LHCN-M2 (cell line): Measurements from ENCODE around the gene OSBPL10. TPM values are rescaled to one million over a fixed set of nuclear protein-coding genes. Genes with fewer than 3 reads are reported as not detected.
"Not testable (repeated sequence)": the region's sequence is repeated elsewhere in the genome, so short reads cannot be mapped to it uniquely, and the experiment has no call there.

Experiments
- DNase-seq: peaks from one replicate; pipeline ENCODE4 v3.0.0-alpha.2; 2012; ENCODE audit warnings: low read depth
- polyA plus RNA-seq: library from polyadenylated mRNA; unstranded; fragments of >200 nt; gene quantifications from one replicate; pipeline ENCODE4 v1.2.1, GENCODE V29; 2012; ENCODE audit warnings: missing spikeins
- total RNA-seq: library from RNA; depleted of rRNA; stranded (reverse); fragments of >200 nt; gene quantifications from 2 replicates; pipeline ENCODE4 v1.2.3, GENCODE V29; 2014; rRNA removed

The OSBPL10 gene, protein sequence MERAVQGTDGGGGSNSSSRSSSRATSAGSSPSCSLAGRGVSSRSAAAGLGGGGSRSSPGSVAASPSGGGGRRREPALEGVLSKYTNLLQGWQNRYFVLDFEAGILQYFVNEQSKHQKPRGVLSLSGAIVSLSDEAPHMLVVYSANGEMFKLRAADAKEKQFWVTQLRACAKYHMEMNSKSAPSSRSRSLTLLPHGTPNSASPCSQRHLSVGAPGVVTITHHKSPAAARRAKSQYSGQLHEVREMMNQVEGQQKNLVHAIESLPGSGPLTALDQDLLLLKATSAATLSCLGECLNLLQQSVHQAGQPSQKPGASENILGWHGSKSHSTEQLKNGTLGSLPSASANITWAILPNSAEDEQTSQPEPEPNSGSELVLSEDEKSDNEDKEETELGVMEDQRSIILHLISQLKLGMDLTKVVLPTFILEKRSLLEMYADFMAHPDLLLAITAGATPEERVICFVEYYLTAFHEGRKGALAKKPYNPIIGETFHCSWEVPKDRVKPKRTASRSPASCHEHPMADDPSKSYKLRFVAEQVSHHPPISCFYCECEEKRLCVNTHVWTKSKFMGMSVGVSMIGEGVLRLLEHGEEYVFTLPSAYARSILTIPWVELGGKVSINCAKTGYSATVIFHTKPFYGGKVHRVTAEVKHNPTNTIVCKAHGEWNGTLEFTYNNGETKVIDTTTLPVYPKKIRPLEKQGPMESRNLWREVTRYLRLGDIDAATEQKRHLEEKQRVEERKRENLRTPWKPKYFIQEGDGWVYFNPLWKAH
- 48.2 and 61.5 TPM in 2 replicates for total RNA-seq
- 13.4 TPM for polyA plus RNA-seq

DNA sequence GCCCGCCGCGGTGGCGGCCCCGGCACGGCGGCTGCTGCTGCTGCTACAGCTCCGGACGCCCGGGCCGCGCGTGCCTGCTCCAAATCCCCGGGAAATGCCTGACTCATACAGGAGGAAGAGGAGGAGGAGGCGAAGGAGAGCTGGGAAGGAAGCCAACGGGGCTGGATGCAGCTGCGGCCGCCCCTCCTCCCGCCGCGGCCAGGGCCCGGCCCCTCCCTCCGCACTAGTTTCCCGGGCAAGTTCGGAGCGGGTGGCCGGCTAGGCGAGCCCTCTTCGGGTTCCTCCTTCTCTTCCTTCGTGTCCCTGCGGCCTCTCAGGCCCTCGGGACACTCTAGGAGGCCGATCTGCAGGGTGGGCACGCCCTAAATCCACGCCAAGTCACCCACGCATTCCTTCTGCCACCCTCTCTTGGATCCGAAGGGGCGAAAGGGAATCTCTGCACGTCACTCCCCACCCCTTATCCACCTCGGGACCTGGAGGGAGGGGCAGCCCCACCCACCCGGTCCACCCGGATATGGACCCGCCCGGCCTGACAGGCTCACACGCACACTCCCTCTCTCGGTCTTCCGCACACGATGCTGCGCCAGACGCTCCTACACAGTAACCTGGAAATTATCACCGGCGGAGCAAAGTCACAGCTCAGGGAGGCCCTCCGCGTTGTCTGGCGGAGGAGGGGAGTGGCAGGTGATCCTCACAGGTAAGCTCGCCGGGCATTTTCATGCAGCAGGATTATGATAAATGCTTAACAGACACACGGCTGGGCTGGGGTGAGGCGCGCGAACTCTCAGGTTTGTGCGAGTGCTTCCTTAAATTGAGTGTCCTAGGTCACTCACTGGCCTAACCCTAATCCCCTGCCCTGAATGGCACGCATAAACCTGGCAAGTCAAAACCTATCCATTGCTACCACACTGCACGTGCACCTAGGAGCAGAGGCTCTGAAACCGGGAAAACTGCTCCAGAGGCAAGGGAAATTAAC is at the start of gene OSBPL10, which contains the start of gene ZNF860:
Gene OSBPL10 (minus strand): TSS at position 57 of the 976 bp plus-strand sequence. CDS start 83 bp downstream, outside the sequence.
Gene ZNF860 (plus strand): TSS at position 545 of the 976 bp plus-strand sequence. CDS start 7,330 bp downstream, outside the sequence.
- peak; percentile 90 for DNase-seq

DNA sequence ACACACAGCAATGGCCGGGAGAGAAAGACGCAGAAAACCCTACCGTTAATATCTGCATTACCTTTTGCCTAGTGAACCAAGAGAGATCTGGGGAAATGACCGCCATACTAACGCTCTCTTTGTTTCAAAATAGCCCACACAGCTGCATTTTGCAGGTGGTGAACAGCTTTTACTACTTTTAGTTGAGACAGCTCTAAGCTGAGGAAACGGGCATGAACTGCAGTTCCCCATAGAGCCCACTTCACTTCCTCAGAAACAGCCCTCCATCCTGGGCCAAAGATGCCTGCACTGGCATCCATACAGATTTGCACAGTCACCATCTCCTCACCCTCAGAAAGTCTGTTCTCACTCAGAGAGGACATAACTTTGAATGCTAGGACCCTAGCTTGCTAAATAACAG is 45.5 kb upstream of the OSBPL10 start:
- no peak for DNase-seq

DNA sequence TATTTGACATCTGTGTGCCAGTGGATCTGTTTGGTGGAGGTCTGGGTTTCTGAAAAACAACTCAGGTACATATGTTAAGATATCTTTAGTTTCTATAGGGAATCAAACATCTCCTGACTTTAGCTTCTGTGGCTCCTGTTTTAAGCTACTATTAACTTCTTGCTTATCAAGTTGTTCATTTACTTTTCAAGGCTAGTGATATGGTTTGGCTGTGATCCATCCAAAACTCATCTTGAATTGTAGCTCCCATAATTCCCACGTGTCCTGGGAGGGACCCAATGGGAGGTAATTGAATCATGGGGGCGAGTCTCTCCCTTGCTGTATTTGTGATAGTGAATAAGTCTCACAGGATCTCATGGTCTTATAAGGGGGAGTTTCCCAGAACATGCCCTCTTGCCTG is 41.9 kb upstream of the OSBPL10 start:
- no peak for DNase-seq

DNA sequence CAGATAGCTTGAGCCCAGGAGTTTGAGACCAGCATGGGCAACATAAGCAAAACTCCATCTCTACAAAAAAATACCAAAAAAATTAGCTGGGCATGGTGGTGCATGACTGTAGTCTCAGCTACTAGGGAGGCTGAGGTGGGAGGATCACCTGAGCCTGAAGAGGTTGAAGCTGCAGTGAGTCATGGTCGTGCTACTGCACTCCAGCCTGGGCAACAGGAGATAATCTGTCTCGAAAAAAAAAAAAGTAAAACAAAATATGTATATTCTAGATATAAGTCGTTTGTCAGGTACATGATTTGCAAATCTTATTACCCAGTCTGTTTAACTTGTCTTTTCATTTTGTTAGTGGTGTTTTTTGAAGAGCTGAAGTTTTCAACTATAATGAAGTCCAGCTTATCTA is 40.7 kb upstream of the OSBPL10 start:
- DNase-seq, result no peak

DNA sequence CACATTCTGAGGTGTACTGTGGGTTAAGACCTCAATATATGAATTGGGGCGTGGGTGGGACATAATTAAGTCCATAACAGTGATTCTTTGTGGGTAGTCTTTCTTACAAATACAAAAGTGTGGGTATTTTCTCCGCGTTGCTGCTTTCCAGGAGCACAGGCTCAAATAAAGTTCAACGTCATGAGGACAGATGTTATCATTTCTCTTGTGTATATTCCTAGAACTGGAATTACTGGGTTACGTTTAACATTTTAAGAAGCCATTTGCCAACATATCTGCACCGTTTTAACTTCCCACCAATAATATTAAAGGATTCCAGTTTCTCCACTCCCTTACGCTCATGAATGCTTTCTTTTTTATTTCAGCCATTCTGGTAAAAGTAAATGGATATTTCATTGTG is 40.1 kb upstream of the OSBPL10 start:
- no peak for DNase-seq

DNA sequence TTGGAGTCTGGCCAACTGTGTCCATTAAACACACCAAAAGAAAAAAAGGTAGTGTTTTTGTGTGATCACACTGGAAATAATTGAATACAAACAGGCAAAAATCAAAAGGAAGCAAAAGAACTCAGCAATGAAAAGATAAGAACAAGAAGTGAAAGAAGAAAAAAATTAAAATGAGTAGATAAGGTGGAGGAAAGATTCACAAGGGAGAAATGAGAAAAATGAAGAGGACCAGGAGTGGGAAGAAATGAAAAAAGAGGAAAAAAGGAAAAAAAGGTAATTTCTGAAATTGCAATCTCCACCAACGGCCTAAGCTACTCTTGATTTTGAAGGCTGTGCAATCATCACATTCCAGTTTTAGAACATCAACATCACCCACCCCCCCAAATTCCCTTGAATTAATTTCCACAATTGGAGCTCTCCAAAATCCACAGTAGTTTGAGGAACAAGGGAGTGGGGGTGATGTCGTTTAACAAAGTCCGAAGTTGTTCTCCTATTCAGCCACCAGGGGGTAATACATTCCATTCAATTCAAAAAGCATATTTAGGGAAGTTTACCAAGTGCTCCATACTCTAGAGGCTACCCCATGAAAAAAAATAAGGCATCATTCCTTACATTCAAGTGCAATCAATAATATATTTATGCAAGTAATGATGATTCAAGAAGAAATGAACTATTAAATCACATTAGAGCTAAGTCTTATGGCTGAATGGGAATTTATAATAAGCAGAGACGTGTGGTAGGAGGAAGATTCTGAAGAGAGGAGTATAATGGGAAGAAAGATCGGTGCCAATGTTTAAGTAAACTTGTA is 37.9 kb upstream of the OSBPL10 start:
- peak; percentile 54 for DNase-seq

DNA sequence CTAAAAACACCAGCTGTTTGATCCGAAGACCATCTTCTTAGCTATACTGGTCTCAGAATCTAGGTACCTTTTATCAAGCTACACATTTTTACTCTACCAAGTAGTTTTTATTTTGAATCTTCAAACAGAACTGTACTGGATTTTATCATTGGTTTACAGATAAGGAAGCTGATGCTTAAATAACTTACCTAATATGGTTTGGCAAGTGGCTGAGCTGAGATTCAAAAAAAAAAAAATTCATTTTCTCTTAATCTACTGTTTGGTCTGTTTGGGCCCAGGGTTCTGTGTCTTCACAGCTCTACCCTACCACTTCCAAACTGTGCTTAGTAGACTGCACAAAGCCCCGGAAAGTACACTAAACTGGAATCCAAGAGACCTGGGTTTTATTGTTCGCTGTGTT is 36.2 kb upstream of the OSBPL10 start:
- no peak for DNase-seq

DNA sequence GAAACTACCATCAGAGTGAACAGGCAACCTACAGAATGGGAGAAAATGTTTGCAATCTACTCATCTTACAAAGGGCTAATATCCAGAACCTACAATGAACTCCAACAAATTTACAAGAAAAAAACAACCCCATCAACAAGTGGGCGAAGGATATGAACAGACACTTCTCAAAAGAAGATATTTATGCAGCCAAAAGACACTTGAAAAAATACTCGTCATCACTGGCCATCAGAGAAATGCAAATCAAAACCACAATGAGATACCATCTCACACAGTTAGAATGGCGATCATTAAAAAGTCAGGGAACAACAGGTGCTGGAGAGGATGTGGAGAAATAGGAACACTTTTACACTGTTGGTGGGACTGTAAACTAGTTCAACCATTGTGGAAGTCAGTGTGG is 34.6 kb upstream of the OSBPL10 start:
- DNase-seq, result not testable (repeated sequence)

DNA sequence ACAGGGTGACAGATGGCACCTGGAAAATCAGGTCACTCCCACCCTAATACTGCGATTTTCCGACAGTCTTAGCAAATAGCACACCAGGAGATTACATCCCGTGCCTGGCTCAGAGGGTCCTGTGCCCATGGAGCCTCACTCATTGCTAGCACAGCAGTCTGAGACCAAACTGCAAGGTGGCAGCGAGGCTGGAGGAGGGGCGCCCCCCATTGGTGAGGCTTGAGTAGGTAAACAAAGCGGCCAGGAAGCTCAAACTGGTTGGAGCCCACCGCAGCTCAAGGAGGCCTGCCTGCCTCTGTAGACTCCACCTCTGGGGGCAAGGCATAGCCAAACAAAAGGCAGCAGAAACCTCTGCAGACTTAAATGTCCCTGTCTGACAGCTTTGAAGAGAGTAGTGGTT is 29.6 kb upstream of the OSBPL10 start:
- DNase-seq, result not testable (repeated sequence)

DNA sequence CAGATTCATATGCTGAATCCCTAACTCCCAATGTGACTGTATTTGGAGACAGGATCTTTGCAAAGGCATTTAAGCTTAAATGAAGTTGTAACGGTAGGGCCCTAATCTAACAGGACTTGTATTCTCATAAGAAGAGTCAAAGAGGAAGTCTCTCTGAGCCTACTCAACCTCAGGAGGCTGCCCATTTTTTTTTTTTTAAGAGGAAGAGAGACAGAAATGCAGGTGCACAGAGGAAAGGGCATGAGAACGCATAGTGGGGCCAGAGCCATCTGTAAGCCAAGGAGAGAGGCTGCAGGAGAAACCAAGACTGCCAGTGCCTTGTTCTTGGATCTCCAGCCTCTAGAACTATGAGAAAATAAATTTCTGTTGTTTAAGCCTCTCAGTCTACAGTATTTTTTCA is 28.9 kb upstream of the OSBPL10 start:
- DNase-seq, result no peak

DNA sequence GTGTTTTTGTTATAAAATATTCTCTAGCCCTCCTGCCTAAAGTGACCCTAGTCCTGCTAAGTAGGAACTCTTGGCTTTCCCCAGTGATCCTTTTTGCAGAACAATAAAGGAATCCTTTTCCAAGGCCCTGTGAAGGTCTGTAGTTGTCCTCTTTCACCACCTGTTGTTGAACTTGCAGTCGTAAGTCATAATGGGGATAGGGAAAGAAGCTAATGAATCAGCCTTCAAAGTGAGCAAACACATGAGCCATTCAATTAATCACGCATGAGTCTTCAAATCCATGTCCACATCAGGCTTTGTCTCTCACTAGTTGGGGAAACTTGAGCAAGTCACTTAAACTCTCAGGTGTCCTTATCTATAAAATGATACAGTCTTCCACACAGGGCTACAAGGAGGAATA is 28.0 kb upstream of the OSBPL10 start:
- DNase-seq, result peak; percentile 86

DNA sequence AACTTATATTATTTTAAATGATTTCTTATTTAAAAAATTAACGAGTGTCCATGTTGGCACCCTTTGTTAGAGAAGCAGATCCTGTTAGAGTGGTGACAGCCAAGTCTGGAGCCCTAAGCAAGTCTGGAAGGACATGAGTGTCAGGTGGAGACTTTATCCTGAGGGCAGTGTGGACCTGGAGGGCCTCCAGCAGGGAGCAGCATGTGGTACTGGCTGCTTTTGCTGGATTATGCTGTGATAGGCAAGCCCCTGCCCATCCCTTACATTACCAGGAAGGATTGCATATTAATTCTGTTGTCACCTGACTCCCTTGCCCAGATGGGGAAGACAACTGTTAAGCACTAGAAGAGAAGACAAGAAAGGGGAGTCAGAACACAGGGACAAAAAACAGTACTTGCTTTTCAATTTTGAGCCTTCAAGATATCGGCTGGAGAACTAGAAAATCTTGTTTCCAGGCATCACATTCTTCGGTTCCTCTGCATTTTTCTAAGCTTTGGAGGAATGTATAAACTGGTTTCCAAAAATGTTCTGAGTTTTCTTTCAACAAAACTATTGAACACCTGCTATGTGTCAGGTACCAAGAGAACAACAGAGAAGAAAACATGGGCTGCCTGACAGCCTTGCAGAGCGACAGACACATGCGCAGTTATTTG is 23.2 kb upstream of the OSBPL10 start:
- peak; percentile 8 for DNase-seq

DNA sequence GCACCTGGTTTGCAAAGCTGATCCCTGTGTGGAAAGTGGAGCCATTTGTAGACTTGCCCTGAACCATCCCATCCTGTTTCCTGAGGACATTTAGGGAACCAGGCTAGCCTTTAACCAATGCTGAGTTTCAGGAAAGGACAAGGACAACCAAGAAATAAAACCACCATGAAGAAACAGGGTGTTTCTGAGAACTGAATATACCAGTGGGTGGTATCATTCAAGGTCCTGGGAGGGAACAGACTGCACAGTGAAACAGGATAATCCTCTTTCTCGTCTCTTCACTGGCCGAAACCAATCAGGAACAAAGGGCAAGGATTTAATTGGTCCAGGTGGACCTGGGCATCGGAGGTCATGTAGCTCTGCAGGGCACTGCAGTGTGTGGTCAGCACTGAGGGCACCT is 22.3 kb upstream of the OSBPL10 start:
- DNase-seq, result no peak

DNA sequence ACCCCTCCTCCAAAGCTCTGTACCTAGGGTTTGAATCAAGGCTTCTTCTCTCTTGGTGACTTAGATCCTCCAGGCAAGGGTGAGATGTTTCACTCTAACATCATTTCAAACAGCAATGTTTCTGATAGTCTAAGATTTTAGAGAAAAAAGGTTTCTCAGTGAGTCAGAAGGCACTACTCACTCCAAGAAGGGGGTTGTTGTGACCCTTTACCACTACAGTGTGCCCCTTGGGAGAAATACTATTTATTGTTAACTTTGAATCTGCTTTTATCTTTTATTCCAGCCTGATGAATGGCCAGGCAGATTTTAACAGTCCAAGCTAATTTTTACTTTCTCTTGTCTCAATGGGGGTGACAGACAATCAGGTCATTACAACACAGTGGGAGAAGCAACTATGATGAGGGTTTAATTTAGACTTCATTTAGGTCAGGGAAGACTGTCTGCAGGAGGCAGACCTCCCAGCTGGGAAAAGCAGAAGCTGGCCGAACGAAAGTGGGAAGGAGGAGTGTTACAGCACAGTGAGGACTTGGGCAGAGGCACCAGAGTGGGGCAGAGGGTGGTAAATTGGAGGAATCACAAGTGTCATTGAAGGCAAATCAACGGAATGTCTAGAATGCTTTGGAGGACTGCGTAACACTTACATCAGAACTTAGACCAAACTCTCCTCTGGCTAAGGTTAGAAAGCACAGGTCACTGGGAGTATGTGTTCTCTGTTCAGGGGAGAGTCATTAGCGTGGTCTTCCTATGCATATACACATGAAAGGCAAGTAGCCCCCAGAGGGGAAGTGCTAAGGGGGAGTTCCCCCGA is 21.7 kb upstream of the OSBPL10 start:
- peak; percentile 10 for DNase-seq

DNA sequence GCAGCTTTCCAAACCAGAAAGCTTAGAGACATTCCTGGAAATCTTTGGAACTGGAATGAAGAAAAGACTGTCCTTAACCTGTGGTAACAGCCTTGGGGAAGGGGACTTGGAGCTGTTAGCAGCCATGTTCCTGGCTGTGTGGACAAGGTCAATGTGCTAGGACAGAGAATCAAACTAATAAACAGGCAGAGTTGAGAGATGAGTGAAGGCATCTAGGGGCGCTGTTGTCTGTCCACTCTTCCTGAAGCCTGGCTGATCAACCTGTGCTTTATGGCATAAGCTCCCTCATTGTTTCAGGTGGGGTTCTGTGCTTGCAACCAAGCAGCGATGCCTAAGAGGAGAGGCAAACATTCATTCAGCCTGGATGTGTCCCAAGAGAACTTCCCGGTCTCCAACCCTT is 19.8 kb upstream of the OSBPL10 start:
- no peak for DNase-seq

DNA sequence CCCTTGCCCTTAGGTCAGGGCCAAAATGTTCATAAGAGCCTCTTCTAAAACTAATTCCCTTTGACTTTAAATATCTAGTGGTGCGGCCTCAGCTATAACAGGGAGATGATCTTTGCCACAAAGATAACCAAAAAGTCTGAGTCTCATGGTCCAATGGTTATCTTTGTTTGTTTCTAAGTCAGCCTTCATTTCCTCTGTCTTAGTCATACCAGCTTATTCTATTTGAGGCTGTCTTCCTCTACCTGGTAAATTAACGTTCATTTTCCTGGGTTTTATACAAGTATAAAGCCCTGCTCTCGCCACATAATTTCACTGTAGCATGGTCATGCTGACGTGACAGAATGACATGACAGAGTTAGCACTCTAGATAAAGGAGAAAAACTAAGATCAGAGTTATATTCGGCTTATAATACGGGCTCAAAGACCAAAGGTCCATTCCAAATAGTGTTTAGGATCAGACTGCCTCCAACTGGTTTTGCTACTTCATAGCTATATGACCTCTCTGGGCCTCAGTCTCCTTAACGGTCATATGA is 18.9 kb upstream of the OSBPL10 start:
- DNase-seq, result no peak

DNA sequence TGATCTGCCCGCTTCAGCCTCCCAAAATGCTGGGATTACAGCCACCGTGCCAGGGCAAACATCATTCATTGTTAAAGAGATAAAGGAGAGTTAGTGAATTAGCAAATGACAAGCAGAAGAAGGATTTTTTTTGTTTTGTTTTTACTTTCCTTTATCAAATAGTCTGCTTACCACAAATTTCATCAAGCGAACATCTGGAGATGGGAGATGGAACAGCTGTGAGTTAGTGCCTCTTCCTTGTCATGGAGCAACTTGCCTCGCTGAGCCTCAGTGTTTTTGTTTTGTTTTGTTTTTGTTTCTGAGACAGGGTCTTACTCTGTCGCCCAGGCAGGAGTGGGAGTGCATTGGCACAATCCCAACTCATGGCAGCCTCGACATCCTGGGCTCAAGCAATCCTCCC is 16.4 kb upstream of the OSBPL10 start:
- DNase-seq, result no peak

DNA sequence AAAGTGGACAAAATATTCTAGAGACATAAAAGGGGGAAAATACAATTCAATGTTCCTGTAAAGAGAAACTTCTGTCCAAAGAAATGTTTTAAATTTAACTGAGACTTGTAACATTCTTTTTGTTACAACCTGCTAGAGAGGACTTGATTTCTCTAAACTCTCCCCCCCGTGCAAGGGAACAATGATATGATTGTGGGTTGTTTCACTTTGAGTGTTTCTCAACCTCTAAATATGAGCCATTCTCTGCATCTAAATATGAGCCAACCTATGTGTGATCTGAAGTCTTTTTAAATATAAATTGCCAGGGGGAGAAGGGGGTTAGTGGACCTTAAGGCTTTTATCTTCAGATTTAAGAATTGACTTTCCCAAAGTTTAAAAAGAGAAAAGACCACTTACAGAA is 15.1 kb upstream of the OSBPL10 start:
- no peak for DNase-seq

DNA sequence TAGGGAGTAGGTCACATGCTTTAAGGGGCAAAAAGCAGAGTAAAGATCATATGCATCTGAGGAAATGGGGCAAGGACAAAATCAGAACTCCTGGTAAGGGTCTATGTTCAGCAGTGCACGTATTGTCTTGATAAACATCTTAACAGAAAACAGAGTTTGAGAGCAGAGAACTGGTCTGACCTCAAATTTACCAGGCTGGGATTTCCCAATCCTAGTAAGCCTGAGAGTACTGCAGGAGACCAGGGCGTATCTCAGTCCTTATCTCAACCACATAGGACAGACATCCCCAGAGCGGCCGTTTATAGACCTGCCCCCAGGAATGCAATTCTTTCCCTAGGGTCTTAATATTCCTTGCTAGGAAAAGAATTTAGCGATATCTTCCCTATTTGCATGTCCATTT is 14.0 kb upstream of the OSBPL10 start:
- DNase-seq, result not testable (repeated sequence)
